ENCODE data around the gene C14orf132.

GRCh38 chr14:96038558-96038919 is 623 bp upstream of the C14orf132 start:
- TF ChIP-seq CTCF (IDR thresholded peaks at IDR 0.05) (no peak), POLR2A (IDR thresholded peaks at IDR 0.05) (no peak)

Measured in testis (tissue), 2 donors.